WERI-Rb-1 (cell line): ENCODE data around the gene SGMS1.

ENCODE experiments used
- DNase-seq: peaks from one replicate; pipeline ENCODE4 v3.0.0-alpha.2; 2020
- H3K27ac ChIP-seq: fragments of 250-450 bp; sonication (Bioruptor Pico); 2 replicates; pipeline ENCODE4 v1.5.1; 2020; ENCODE audit warnings: mild to moderate bottlenecking, moderate library complexity
- H3K27me3 ChIP-seq: fragments of 250-450 bp; sonication (Bioruptor Pico); 2 replicates; pipeline ENCODE4 v1.5.1; 2021; ENCODE audit warnings: mild to moderate bottlenecking, low read depth, moderate library complexity; ENCODE audit not compliant: insufficient read depth, severe bottlenecking
- H3K36me3 ChIP-seq: fragments of 250-450 bp; sonication (Bioruptor Pico); 2 replicates; pipeline ENCODE4 v1.5.1; 2020; ENCODE audit warnings: mild to moderate bottlenecking, moderate library complexity
- H3K4me3 ChIP-seq: 2 replicates; pipeline ENCODE4 v1.5.1; 2011; ENCODE audit warnings: low read depth, mild to moderate bottlenecking, control low read depth, low read length
- H3K9me3 ChIP-seq: fragments of 250-450 bp; sonication (Bioruptor Pico); 2 replicates; pipeline ENCODE4 v1.5.1; 2021; ENCODE audit warnings: mild to moderate bottlenecking, moderate library complexity; ENCODE audit not compliant: severe bottlenecking
- TF ChIP-seq, protein P1 (sequence below): IDR thresholded peaks from 2 replicates; pipeline ENCODE4 v1.5.1; 2011; ENCODE audit warnings: low read depth, mild to moderate bottlenecking, control low read depth, inconsistent platforms, low read length

The SGMS1 gene

DNA sequence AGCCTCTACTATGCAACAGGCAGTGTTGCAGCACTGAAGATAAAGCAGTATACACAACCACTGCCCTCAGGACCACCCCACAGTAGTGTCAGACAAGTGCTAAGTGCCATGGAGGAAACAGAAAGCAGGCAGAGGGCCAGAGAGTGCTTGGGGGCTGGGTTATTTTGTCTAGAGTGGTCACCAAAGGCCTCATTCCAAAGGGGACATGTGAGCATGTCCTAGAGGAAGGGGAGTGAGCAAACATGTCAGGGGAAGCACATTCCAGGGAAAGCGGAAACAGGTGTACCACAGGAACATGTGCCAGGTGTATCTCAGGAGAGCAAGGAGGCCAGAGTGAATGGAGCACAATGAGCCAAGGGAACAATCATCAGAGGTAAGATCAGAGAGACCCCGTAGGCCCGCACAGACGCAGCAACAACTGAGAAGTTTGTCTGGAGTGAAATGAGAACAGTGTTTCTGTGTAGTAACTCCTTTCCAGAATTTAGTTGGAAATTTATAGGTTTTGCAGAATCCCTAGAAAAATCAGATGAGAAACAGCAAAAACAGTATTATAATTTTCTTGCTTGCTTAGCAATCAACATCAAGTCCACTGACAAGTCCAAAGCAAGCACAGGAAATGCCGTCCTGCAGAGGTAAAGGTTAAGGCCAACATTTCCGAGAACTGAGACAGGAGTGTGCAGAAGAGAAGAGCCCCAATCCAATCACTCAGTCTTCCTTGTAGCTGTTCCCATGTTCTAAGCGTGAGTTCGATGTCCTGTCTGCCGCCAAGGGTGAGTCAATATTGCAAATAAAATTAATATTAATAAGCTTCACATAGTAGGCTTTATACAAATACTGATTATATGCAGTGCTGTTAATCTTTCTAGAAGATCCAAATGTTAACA is 67.3 kb downstream of the SGMS1 start:
- H3K4me3 ChIP-seq: no peak overlapping the region
- TF ChIP-seq, protein P1, sequence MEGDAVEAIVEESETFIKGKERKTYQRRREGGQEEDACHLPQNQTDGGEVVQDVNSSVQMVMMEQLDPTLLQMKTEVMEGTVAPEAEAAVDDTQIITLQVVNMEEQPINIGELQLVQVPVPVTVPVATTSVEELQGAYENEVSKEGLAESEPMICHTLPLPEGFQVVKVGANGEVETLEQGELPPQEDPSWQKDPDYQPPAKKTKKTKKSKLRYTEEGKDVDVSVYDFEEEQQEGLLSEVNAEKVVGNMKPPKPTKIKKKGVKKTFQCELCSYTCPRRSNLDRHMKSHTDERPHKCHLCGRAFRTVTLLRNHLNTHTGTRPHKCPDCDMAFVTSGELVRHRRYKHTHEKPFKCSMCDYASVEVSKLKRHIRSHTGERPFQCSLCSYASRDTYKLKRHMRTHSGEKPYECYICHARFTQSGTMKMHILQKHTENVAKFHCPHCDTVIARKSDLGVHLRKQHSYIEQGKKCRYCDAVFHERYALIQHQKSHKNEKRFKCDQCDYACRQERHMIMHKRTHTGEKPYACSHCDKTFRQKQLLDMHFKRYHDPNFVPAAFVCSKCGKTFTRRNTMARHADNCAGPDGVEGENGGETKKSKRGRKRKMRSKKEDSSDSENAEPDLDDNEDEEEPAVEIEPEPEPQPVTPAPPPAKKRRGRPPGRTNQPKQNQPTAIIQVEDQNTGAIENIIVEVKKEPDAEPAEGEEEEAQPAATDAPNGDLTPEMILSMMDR: no peak
- no peaks in the 10 kb centered on the region for H3K27me3 ChIP-seq
- DNase-seq: no peak
- H3K36me3 ChIP-seq: no peaks in the 10 kb centered on the region
- H3K9me3 ChIP-seq: no peaks in the 10 kb centered on the region
- H3K27ac ChIP-seq: no peak overlapping the region

DNA sequence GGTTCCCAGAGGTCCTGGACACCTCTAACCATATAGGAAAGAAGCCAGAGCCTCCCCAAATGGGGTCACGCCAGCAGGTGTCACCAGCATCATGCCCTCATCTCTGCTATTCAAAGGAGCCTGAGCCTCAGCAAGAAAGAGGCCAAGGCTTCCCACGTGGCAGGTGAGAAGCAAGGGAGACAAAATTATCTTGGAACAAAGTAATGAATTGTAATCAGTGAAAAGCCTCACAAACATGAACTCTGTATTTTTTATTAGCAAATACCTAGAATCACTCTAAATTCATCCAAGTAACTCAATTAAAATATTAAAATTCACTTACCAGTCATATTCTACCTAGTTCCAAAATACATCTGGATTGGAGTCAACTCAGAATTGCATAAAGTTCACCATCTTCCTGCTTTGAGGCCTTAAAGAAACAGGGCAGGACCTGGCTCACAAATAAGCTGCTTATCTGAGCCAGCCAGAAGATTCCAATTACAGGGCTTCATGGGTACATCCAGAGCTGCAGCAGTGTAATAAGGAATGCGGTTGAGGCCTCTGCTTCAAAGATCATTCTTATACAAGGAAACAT is 68.7 kb downstream of the SGMS1 start:
- TF ChIP-seq, protein P1: no peak
- H3K4me3 ChIP-seq: no peak overlapping the region

DNA sequence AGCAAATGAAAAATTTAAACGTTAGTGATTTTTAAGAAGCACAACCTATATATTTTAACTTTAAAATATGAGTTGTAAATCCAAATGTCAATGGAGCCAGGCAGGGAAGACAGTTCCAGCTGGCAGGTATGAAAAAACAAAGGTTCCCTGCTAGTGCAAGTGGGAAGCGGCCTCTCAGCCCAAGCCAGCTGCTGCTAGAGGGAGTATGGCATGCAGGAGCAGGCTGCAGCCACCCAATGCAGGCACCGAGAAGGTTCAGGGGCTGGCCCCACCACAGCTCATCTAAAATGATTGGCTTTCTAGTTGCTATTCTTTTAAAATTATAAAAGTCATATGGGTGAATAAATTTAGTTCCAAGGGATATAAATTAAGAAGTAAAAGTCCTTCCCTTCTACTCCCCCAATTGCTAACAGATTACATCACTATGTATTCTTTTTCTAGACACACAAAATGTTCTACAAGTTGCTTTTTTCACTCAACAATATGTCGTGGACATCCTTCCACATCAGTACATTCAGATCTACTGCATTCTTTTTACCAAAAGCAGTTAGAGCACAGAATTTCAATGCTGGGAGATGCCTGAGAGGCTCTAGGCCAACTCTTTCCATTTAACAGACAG is 69.3 kb downstream of the SGMS1 start:
- H3K9me3 ChIP-seq: no peaks in the 10 kb centered on the region
- no peaks in the 10 kb centered on the region for H3K36me3 ChIP-seq
- no peak overlapping the region for H3K4me3 ChIP-seq
- TF ChIP-seq, protein P1: no peak
- DNase-seq: no peak
- H3K27ac ChIP-seq: no peak overlapping the region
- H3K27me3 ChIP-seq: no peaks in the 10 kb centered on the region

More for the DNA sequence above, 68.7 kb downstream of the SGMS1 start:
- H3K9me3 ChIP-seq: no peaks in the 10 kb centered on the region
- H3K27ac ChIP-seq: no peak overlapping the region
- no peaks in the 10 kb centered on the region for H3K27me3 ChIP-seq
- no peaks in the 10 kb centered on the region for H3K36me3 ChIP-seq
- DNase-seq: no peak

DNA sequence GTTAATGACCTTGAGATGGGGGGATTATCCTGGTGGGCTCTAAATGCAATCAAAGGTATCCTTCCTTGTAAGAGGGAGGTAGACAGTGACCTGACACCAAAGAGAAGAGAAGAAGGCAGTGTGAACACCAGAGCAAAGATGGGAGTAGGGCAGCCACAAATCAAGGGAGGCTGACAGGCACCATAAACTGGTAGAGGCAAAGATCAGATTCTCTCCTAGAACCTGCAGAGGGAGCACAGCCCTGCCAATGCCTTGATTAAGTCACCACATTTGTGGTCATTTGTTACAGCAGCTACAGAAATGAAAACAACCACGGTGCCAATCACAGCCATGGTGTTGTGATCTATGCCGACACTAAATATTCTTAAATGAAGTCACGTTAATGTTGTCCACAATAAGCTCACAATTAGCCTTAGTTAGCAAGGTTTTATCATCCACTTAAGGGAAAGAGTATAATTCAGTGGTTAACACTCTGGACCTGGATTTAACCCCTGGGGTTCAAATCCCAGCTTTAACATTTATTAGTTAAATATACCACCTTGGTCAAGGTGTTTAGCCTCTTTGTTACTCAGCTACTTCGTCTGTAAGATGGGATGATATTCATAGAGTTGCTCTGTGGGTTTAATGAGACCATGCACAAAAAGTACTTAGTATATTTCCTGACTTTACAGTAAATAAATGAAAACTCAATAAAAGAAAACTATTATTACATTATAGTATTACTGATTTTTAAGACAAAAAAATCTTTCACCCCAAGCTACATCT is 70.8 kb downstream of the SGMS1 start:
- peak; percentile 10 for DNase-seq

GRCh38 chr10:50552308-50552707 is 71.4 kb downstream of the SGMS1 start:
- H3K27ac ChIP-seq: no peak overlapping the region
- H3K27me3 ChIP-seq: no peaks in the 10 kb centered on the region
- H3K36me3 ChIP-seq: no peaks in the 10 kb centered on the region
- TF ChIP-seq, protein P1: no peak
- no peak for DNase-seq
- H3K4me3 ChIP-seq: no peak overlapping the region
- no peaks in the 10 kb centered on the region for H3K9me3 ChIP-seq

More for the DNA sequence above, 70.8 kb downstream of the SGMS1 start:
- no peak overlapping the region for H3K27ac ChIP-seq
- H3K9me3 ChIP-seq: no peaks in the 10 kb centered on the region
- H3K27me3 ChIP-seq: no peaks in the 10 kb centered on the region
- TF ChIP-seq, protein P1: 0 out of 2 replicates have a peak, but pooled peaks have one; percentile 12
- no peaks in the 10 kb centered on the region for H3K36me3 ChIP-seq
- H3K4me3 ChIP-seq: no peak overlapping the region
